Mononuclear cell (primary cell): ENCODE measurements around the gene FBN2. TPM values are rescaled to one million over a fixed set of nuclear protein-coding genes. Genes with fewer than 3 reads are reported as not detected.

ENCODE experiments used
- H3K27me3 ChIP-seq: 2 replicates; pipeline ENCODE4 v1.6.0; 2011; ENCODE audit warnings: low read length, control low read depth; ENCODE audit not compliant: insufficient read depth
- H3K4me1 ChIP-seq: 2 replicates; pipeline ENCODE4 v1.5.1; 2011; ENCODE audit warnings: mild to moderate bottlenecking, low read length, control low read depth; ENCODE audit not compliant: insufficient read depth
- H3K4me3 ChIP-seq: 2 replicates; pipeline ENCODE4 v1.5.1; 2011; ENCODE audit warnings: mild to moderate bottlenecking, low read length, moderate library complexity
- H3K9me3 ChIP-seq: 2 replicates; pipeline ENCODE4 v1.5.1; 2011; ENCODE audit warnings: low read depth, mild to moderate bottlenecking, control low read depth, low read length
- total RNA-seq: library from RNA; depleted of rRNA; stranded (reverse); fragments of >200 nt; gene quantifications from one replicate; pipeline ENCODE4 v1.2.3, GENCODE V29; 2012

The FBN2 gene
- total RNA-seq, 1 donor, result 5.1 TPM

DNA sequence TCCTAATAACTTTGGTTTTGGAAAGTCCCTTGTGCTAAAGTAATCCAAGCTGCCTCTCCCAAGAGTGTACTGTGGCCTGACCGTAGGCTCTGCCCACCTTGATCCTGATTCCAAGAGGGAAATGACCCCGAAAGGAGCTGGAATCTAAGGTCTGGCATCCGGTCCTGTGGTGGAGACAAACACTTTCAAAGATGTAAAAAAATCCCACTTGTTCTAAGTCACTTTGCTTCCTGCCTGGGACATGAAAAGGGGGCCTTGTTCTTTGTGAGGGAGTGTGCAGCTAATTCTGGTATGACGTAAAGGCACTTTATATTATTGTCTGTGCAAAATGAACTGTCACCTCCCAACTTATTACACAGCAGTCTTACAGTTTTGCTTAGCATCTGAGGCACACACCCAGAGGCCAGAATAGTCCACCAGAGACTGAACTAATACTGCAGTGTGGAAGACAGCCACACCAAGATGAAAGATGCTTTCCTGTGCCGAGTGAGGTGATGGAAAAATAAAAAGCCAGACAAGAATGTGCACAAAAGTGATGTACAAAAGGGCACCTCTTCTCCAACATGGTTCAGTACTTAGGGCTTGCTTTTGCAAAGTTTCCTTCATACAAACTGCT lies 325.7 kb downstream of the FBN2 start:
- Histone ChIP-seq H3K27me3 (no peaks in the 10 kb centered on the region), H3K9me3 (no peaks in the 10 kb centered on the region), H3K4me3 (no peak overlapping the region), H3K4me1 (no peaks in the 10 kb centered on the region)

DNA sequence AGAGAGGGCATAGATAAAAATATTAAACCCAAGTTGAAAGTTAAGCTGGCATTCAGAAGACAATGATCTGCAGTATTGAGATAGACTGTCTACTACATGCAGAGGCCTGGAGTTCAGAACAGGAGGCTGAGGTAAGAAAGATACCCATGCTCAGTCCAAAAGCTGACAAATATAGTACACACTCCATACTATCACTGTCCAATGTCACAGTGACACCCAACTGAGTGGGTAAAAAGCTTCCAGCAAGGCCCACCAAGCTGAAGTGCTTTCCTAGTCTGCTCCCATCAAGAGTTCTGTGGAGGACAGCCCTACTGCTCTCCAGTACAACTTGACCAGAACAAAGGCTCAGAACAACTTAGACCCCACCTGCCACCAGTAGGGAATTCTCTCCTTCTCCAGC lies 329.6 kb downstream of the FBN2 start:
- no peaks in the 10 kb centered on the region for H3K4me1 ChIP-seq
- no peaks in the 10 kb centered on the region for H3K9me3 ChIP-seq
- H3K27me3 ChIP-seq, result no peaks in the 10 kb centered on the region
- H3K4me3 ChIP-seq, result no peak overlapping the region
